GM21529 (cell line): ENCODE measurements around the gene VIP.
"Not testable (repeated sequence)": the region's sequence is repeated elsewhere in the genome, so short reads cannot be mapped to it uniquely, and the experiment has no call there.

Experiments used
- ATAC-seq: cut with Tn5 transposase; IDR thresholded peaks from one replicate; pipeline ENCODE4 v1.9.1; 2021; ENCODE audit not compliant: unreplicated experiment

VIP gene

GRCh38 chr6:152750694-152751093, at the start of gene VIP:
Gene VIP (plus strand): TSS chr6:152750797. CDS start chr6:152752178, 1,381 bp downstream.
- no peak for ATAC-seq

- no peak for ATAC-seq
These were observed 49.3 kb upstream of the VIP start for GRCh38 chr6:152701081-152701862.

- no peak for ATAC-seq
These were observed 48.7 kb upstream of the VIP start for GRCh38 chr6:152701863-152702401.

GRCh38 chr6:152703750-152704149, 46.8 kb upstream of the VIP start:
- ATAC-seq = not testable (repeated sequence)

- no peak for ATAC-seq
These were observed 45.3 kb upstream of the VIP start for GRCh38 chr6:152705327-152705726.

GRCh38 chr6:152716322-152716721, 34.3 kb upstream of the VIP start:
- no peak for ATAC-seq

GRCh38 chr6:152720974-152721373, 29.6 kb upstream of the VIP start:
- no peak for ATAC-seq

- no peak for ATAC-seq
These were observed 28.6 kb upstream of the VIP start for GRCh38 chr6:152721956-152722355.

GRCh38 chr6:152723398-152723797, 27.2 kb upstream of the VIP start:
- no peak for ATAC-seq

- no peak for ATAC-seq
These were observed 24.3 kb upstream of the VIP start for GRCh38 chr6:152726313-152726712.

GRCh38 chr6:152727507-152727906, 23.1 kb upstream of the VIP start:
- ATAC-seq = no peak

- no peak for ATAC-seq
These were observed 16.0 kb upstream of the VIP start for GRCh38 chr6:152734630-152735029.

GRCh38 chr6:152736687-152737273, 13.8 kb upstream of the VIP start:
- ATAC-seq = no peak

GRCh38 chr6:152745509-152746171, 5.0 kb upstream of the VIP start:
- no peak for ATAC-seq

GRCh38 chr6:152746172-152746553, 4.4 kb upstream of the VIP start:
- no peak for ATAC-seq

- ATAC-seq = no peak
These were observed 1.8 kb upstream of the VIP start for GRCh38 chr6:152748843-152749242.

GRCh38 chr6:152749336-152749735, 1.3 kb upstream of the VIP start:
- no peak for ATAC-seq

- no peak for ATAC-seq
These were observed 14.7 kb downstream of the VIP start for GRCh38 chr6:152765331-152765730.

- ATAC-seq = no peak
These were observed 18.6 kb downstream of the VIP start for GRCh38 chr6:152769159-152769558.

GRCh38 chr6:152769993-152770392, 19.4 kb downstream of the VIP start:
- no peak for ATAC-seq

GRCh38 chr6:152771061-152771687, 20.6 kb downstream of the VIP start:
- ATAC-seq = no peak
